Measurements from ENCODE around the gene OVOL3.
A peak's percentile ranks its signal among the peaks of the same experiment; 100 is the strongest.

The OVOL3 gene

GRCh38 chr19:36136964-36137686 lies 26.2 kb downstream of the OVOL3 start:
- DNase-seq = no peak

- DNase-seq = no peak
These were observed 28.2 kb downstream of the OVOL3 start for GRCh38 chr19:36139120-36139472.

- peak; percentile 78 for DNase-seq
These were observed 28.7 kb downstream of the OVOL3 start, which contains the start of gene CAPNS1 for GRCh38 chr19:36139473-36140303. Gene CAPNS1 (plus strand): TSS chr19:36140066. CDS start chr19:36141012, 946 bp downstream.

- DNase-seq = no peak
These were observed 29.5 kb downstream of the OVOL3 start for GRCh38 chr19:36140304-36141038.

GRCh38 chr19:36141039-36141927 lies 30.3 kb downstream of the OVOL3 start:
- peak; percentile 26 for DNase-seq

- DNase-seq = no peak
These were observed 31.1 kb downstream of the OVOL3 start for GRCh38 chr19:36142046-36142445.

GRCh38 chr19:36142496-36142895 lies 31.6 kb downstream of the OVOL3 start:
- no peak for DNase-seq

GRCh38 chr19:36144624-36145023 lies 33.7 kb downstream of the OVOL3 start:
- DNase-seq = no peak

GRCh38 chr19:36149673-36150406 lies 38.9 kb downstream of the OVOL3 start:
- no peak for DNase-seq

GRCh38 chr19:36150586-36150985 lies 39.6 kb downstream of the OVOL3 start:
- DNase-seq = no peak

- DNase-seq = no peak
These were observed 40.4 kb downstream of the OVOL3 start for GRCh38 chr19:36151144-36152018.

- no peak for DNase-seq
These were observed 41.0 kb downstream of the OVOL3 start for GRCh38 chr19:36152019-36152351.

- DNase-seq = no peak
These were observed 41.6 kb downstream of the OVOL3 start, which contains the start of gene COX7A1 for GRCh38 chr19:36152352-36153091. Gene COX7A1 (minus strand): TSS chr19:36152447. CDS start chr19:36152407, 40 bp downstream.

- no peak for DNase-seq
These were observed 42.2 kb downstream of the OVOL3 start for GRCh38 chr19:36153126-36153525.

GRCh38 chr19:36160821-36161596 lies 50.1 kb downstream of the OVOL3 start:
- no peak for DNase-seq
